ENCODE data around the gene ITPR2. TPM values are rescaled to one million over a fixed set of nuclear protein-coding genes. Genes with fewer than 3 reads are reported as not detected.

Gene ITPR2
- total RNA-seq, 1 experiment from 2014 or later: 41.6 TPM

DNA sequence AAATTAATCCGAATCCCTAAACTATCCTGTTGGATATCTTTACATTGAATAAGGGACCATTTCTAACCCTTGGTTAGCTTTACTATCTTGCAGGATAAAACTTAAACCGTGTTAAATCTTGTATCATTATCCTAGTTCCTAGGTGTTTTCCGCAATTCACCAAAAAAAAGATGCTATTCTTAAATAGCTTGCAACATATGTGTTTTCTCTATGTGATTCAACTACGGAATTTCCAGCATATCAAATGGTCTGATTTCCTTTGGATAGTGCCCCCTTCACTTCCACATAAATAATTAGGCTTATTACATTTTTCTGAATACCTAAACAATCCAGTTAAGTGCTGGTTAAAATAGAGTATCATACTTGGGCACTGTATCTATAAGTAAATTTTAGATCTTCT, 130.3 kb downstream of the ITPR2 start:
- Histone ChIP-seq H3K4me3 (ENCODE audit: low read depth, low read length) (no peak overlapping the region), H3K4me1 (peaks cover 20% of the 10 kb centered on the region), H3K9me3 (no peaks in the 10 kb centered on the region), H3K27me3 (replicated peaks; ENCODE audit: control insufficient read depth, insufficient read depth, low read length) (no peaks in the 10 kb centered on the region), H3K36me3 (ENCODE audit: control insufficient read depth, insufficient read depth, low read length) (no peaks in the 10 kb centered on the region)
- no peaks in the 10 kb centered on the region for H3K36me3 Mint-ChIP-seq (ENCODE audit: insufficient read depth, unreplicated experiment)
- no peak overlapping the region for H3K4me3 Mint-ChIP-seq (ENCODE audit: unreplicated experiment)
- BruUV-seq (replicated peaks): no TSS peak
- DNase-seq: no peak
- peaks cover 6% of the 10 kb centered on the region for H3K9me3 Mint-ChIP-seq (ENCODE audit: unreplicated experiment)
- TF ChIP-seq, protein P1, sequence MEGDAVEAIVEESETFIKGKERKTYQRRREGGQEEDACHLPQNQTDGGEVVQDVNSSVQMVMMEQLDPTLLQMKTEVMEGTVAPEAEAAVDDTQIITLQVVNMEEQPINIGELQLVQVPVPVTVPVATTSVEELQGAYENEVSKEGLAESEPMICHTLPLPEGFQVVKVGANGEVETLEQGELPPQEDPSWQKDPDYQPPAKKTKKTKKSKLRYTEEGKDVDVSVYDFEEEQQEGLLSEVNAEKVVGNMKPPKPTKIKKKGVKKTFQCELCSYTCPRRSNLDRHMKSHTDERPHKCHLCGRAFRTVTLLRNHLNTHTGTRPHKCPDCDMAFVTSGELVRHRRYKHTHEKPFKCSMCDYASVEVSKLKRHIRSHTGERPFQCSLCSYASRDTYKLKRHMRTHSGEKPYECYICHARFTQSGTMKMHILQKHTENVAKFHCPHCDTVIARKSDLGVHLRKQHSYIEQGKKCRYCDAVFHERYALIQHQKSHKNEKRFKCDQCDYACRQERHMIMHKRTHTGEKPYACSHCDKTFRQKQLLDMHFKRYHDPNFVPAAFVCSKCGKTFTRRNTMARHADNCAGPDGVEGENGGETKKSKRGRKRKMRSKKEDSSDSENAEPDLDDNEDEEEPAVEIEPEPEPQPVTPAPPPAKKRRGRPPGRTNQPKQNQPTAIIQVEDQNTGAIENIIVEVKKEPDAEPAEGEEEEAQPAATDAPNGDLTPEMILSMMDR (IDR thresholded peaks at IDR 0.05; ENCODE audit: insufficient read depth in 1 of 2, low read depth in 1 of 2, low read length in 1 of 2, severe bottlenecking in 1 of 2, unreplicated experiment in 1 of 2): no peak
- no peaks in the 10 kb centered on the region for H3K27me3 Mint-ChIP-seq (ENCODE audit: insufficient read depth, unreplicated experiment)
- no peak overlapping the region for H3K27ac Mint-ChIP-seq (ENCODE audit: unreplicated experiment)
- POLR2A ChIA-PET: no interaction called here
- CTCF ChIA-PET: interaction anchor here (0.7 kb wide), 2 partner anchors 22 to 575 kb away, joined by 3 to 4 read pairs; no protein-coding TSS in a partner anchor
- intact Hi-C loops (cut with micrococcal nuclease; ENCODE audit: unreplicated experiment): loop anchor here (5.0 kb wide), 1 partner anchor 70 kb away; no protein-coding TSS in a partner anchor
- no peaks in the 10 kb centered on the region for H3K4me1 Mint-ChIP-seq (ENCODE audit: low read depth, unreplicated experiment)

DNA sequence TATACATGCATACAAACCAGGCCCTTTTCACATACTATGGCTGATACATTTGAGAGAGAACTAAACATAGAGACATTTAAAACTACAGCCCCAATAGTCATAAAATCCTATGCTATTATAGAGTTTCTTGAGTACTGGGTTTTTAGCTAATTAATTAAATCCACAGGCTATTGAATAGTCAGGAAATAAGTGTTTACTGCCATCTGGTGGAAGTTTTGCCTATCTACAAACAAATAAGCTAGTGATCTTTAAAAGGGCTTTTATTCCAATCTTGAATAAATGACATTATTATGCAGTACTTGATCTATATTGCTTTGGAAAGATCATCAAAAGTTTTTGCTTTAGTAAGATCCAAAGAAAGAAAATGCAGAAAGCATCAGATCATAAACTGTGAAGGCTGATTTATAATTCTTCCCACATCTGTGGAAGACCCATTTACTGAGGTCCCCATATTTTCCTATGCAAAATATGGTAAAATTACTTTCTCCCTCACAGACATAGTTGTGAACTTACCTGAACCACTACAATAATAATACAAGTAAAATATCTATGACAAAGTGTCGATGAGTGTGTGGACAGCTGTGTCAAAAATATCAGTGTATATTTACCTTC, 131.3 kb downstream of the ITPR2 start:
- TF ChIP-seq, protein P1 (IDR thresholded peaks at IDR 0.05; ENCODE audit: insufficient read depth in 1 of 2, low read depth in 1 of 2, low read length in 1 of 2, severe bottlenecking in 1 of 2, unreplicated experiment in 1 of 2): peak; percentile 61 to 71
- no peaks in the 10 kb centered on the region for H3K36me3 Mint-ChIP-seq (ENCODE audit: insufficient read depth, unreplicated experiment)
- H3K4me3 Mint-ChIP-seq (ENCODE audit: unreplicated experiment): no peak overlapping the region
- intact Hi-C loops (cut with micrococcal nuclease; ENCODE audit: unreplicated experiment): loop anchor here (1.0 to 5.0 kb wide), 4 partner anchors 69 to 604 kb away; no protein-coding TSS in a partner anchor
- no peak overlapping the region for H3K4me3 ChIP-seq (ENCODE audit: low read depth, low read length)
- peaks cover 6% of the 10 kb centered on the region for H3K4me1 Mint-ChIP-seq (ENCODE audit: low read depth, unreplicated experiment)
- H3K27ac Mint-ChIP-seq (ENCODE audit: unreplicated experiment): no peak overlapping the region
- H3K9me3 Mint-ChIP-seq (ENCODE audit: unreplicated experiment): peaks cover 10% of the 10 kb centered on the region
- H3K36me3 ChIP-seq (ENCODE audit: control insufficient read depth, insufficient read depth, low read length): no peaks in the 10 kb centered on the region
- DNase-seq: peak in 1 of 2 experiments; percentile 30
- no TSS peak for BruUV-seq (replicated peaks)
- H3K27me3 Mint-ChIP-seq (ENCODE audit: insufficient read depth, unreplicated experiment): no peaks in the 10 kb centered on the region
- CTCF ChIA-PET: interaction anchor here (0.6 to 1.1 kb wide), 22 partner anchors 10 to 669 kb away, joined by 3 to 17 read pairs (median 4); partner anchors contain the start of genes ITPR2 and MED21
- no peaks in the 10 kb centered on the region for H3K9me3 ChIP-seq
- H3K4me1 ChIP-seq: peaks cover 23% of the 10 kb centered on the region
- POLR2A ChIA-PET: no interaction called here
- no peaks in the 10 kb centered on the region for H3K27me3 ChIP-seq (replicated peaks; ENCODE audit: control insufficient read depth, insufficient read depth, low read length)

DNA sequence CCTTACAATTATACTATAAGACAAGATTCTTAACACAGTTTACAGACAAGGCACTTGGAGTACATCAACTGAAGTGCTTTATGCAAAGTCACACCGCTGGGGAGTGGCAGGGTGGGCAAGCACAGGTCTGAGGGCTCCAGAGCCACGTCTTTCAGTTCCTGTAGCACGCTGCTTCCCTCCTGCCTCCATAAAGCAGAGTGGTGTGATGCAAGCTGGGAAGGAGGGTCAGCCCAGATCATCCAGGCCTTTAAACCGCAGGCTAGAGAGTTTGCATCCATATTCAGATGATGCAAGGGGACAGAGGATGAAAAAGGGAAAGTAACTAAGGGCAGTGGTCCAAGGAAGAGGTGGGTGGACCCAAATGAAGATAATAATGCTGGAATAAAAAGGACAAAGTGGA, 132.6 kb downstream of the ITPR2 start:
- POLR2A ChIA-PET: no interaction called here
- intact Hi-C loops (cut with micrococcal nuclease; ENCODE audit: unreplicated experiment): loop anchor here (5.0 kb wide), 1 partner anchor 68 kb away; no protein-coding TSS in a partner anchor
- DNase-seq: no peak
- CTCF ChIA-PET: no interaction called here
- H3K36me3 Mint-ChIP-seq (ENCODE audit: insufficient read depth, unreplicated experiment): no peaks in the 10 kb centered on the region
- no peak overlapping the region for H3K4me3 ChIP-seq (ENCODE audit: low read depth, low read length)
- H3K36me3 ChIP-seq (ENCODE audit: control insufficient read depth, insufficient read depth, low read length): no peaks in the 10 kb centered on the region
- peaks cover 11% of the 10 kb centered on the region for H3K4me1 Mint-ChIP-seq (ENCODE audit: low read depth, unreplicated experiment)
- peaks cover 10% of the 10 kb centered on the region for H3K9me3 Mint-ChIP-seq (ENCODE audit: unreplicated experiment)
- H3K9me3 ChIP-seq: no peaks in the 10 kb centered on the region
- TF ChIP-seq, protein P1 (IDR thresholded peaks at IDR 0.05; ENCODE audit: insufficient read depth in 1 of 2, low read depth in 1 of 2, low read length in 1 of 2, severe bottlenecking in 1 of 2, unreplicated experiment in 1 of 2): no peak
- H3K27me3 ChIP-seq (replicated peaks; ENCODE audit: control insufficient read depth, insufficient read depth, low read length): no peaks in the 10 kb centered on the region
- BruUV-seq (replicated peaks): no TSS peak
- no peak overlapping the region for H3K27ac Mint-ChIP-seq (ENCODE audit: unreplicated experiment)
- H3K27me3 Mint-ChIP-seq (ENCODE audit: insufficient read depth, unreplicated experiment): no peaks in the 10 kb centered on the region
- H3K4me3 Mint-ChIP-seq (ENCODE audit: unreplicated experiment): no peak overlapping the region
- H3K4me1 ChIP-seq: peaks cover 30% of the 10 kb centered on the region

Data from Caco-2 (cell line).